DMS53 treated with DMSO at 0.1 percent for 48 hours (cell line): ENCODE data around the gene MAP2K3.
A peak's percentile ranks its signal among the peaks of the same experiment; 100 is the strongest.

ENCODE experiments used
- DNase-seq: peaks from one replicate; lab custom pipeline; 2025; ENCODE audit not compliant: unreplicated experiment; lab: John Stamatoyannopoulos, UW

Gene MAP2K3

DNA sequence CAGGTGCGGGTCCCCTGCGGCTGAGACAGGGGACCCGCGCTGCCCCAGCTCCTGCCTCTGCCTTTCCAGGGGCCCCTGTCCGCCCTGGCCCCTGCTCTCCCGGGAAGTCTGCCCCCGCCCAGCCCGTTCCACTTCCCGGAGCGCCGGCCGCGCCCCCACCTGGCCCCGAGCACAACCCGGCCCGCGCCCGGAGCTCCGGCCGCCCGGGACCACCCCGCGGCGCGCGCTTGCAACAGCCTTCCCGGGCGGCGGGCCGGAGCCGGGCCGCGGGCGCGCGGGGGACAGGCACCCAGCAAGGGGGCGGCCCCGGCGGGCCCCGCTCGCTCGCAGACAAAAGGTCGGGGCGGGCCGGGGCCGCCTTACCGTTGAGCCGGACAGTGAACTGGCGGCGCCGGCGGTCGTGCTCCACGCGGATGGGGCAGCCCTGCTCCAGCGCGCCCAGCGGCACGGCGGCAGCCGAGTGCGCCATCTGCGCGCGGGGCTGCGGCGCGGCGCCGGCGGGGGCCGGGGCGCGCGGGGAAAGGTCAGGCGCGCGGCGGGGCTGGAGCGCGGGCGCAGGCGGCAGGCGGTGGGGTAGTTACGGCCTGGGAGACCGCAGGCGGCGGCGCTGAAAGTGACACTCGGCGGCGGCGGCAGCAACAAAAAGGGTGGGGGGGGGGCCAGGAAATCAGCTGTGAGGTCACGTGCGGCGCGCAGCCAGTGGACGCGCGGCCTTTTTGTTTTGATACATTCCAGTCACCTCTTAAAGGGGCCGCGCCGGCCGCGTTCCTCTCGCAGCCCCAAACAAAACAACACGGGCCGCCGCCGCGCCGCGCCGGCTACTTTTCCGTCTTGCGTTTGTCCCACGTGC lies 31.5 kb upstream of the MAP2K3 start, which contains the start of gene NATD1:
Gene NATD1 (minus strand): TSS at position 615 of the 850 bp plus-strand sequence. CDS start 146 bp downstream, at position 469.
- DNase-seq: peak; percentile 52

DNA sequence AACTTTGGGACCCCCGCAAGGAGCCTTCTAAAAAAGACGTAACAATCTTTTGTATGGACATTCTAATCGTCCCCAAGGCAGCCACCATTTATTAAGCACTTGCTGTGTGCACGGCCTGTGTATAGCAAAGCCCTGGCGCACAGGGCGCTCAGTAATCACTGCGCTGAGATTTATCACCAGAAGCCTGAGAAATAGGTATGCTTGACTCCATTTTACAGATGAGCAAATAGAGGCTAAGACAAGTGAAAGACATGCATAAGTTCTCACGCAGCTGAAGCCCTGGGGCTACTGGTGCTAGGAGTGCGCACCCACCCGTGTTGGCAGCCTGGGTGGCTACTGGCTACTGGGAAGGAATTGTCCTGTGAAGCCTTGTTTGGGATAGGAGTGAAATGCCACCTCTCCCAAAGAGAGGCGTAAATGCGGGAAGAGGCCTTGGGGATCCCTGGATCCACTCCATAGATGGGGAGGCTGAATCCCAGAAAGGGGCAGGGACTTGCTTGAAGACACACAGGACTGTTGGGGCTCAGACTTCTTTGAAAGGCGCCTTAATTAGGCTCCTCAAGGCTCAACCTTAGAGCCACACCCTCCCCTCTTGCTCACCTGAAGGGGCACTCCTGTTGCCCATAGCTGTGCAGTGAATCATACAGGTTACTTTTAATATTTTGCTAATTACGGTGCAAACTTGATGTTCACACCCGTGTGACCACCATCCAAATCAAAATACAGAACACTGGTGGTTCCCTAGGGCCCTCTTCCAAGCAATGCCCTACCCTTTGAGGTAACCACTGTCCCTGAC lies 30.7 kb upstream of the MAP2K3 start:
- DNase-seq: no peak

DNA sequence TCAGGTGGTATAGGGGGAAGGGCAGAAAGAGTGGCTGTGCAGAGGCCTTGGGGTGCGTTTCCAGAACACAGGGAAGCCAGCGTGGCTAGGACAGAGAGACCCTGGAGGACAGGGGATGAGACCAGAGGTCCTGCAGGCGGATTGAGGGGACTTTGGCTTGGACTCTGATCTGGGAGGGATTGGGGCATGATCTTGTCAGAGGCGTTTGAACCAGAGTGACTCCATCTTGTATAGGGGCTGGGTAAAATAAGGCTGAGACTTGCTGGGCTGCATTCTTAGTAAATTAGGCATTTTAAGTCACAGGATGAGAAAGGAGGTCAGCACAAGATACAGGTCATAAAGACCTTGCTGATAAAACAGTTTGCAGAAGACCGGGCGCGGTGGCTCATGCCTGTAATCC lies 25.9 kb upstream of the MAP2K3 start:
- DNase-seq: no peak

DNA sequence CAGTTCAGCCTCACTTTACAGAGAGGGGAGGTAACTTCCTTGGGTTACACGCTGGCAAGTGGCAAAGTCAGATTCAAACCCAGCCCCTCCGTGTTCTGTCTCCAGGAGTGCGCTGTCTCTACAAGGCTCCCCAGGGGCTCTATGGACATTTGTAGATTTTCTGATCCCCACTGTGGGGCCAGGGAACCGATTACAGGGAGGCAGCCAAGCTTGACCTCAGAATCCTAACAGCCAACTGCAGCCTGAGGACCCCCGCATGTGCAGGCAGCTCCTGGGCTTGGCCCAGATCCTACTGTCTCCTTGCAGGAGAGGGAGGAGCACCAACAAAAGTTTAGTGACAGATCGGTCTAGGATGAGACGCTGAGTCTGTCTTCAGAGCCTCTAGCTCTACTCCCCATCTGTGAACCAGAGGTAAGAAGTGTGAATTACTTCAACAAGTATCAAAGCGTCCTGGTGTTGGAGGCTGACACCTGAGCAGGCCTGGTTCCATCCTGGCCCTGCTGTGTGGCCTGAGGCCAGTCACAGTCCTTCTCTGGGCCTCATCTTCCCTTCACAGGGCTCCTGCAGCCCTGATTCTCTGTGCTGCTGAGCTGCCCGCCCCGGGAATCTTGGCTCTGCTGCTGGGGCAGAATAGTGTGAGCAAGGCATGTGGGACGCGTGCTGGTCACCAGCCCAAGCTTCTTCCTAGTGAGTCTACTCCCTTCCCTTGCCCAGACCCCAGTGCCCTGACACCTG lies 22.1 kb upstream of the MAP2K3 start:
- no peak for DNase-seq

GRCh38 chr17:21263376-21263775 lies 21.1 kb upstream of the MAP2K3 start:
- DNase-seq: no peak

DNA sequence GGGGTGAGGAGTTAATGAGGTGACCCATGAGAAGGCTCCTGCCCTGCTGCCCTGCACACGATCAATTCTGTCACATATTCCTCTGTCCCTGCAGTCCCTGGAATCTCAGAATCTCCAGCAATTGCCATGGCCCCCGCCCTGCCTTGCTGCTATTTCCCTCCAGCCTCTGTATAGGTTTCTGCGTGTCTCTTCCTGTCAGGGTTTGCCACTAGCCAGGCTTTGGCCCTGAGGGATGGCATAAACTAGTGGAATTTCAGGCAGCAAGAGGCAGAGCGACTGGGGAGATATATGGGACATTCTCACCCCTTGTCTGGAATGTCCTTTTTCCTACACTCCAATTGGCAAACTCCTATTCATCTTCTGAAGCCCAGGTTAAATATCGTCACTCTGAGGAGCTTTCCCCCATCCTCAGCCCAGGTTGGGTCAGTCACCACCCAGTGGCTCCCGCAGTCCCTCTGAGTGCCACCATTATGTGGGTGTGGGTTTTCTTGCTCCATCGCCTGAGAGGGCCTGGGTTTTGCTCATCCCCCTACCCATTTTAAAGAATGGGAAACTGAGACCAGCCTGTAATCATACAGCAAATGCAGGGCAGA lies 15.8 kb upstream of the MAP2K3 start:
- DNase-seq: no peak

- DNase-seq: no peak
Observed at GRCh38 chr17:21269394-21269793, 15.1 kb upstream of the MAP2K3 start.

- no peak for DNase-seq
Observed at GRCh38 chr17:21271454-21272183, 12.9 kb upstream of the MAP2K3 start.

GRCh38 chr17:21272250-21272649 lies 12.3 kb upstream of the MAP2K3 start:
- DNase-seq: no peak

- no peak for DNase-seq
Observed at GRCh38 chr17:21272881-21273792, 11.4 kb upstream of the MAP2K3 start.

DNA sequence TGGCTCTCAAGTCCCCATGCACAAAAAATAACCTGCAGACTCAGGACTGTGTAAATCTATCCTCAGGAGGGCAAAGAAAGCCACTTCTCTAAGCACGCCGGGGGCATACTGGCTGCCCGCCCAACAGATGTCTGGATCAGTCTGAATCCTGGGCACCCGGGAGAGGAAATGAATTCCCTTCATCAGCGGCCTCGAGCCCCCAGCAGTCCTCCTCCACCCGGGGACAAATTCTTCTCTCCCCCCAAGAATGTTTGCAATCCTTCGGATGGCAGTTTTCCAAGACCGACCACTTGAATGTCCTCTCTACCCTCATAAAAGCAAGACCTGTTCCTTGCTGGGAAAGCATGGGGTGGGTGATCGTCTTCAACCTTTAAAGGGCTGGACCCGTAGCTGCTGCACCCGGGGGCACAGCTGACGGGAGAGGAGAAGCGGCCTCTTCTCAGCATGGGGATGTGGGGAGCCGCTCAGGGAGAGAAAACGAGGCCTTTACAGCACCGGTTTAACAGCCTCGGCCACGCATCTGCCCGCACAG lies 9.4 kb upstream of the MAP2K3 start:
- DNase-seq: no peak

DNA sequence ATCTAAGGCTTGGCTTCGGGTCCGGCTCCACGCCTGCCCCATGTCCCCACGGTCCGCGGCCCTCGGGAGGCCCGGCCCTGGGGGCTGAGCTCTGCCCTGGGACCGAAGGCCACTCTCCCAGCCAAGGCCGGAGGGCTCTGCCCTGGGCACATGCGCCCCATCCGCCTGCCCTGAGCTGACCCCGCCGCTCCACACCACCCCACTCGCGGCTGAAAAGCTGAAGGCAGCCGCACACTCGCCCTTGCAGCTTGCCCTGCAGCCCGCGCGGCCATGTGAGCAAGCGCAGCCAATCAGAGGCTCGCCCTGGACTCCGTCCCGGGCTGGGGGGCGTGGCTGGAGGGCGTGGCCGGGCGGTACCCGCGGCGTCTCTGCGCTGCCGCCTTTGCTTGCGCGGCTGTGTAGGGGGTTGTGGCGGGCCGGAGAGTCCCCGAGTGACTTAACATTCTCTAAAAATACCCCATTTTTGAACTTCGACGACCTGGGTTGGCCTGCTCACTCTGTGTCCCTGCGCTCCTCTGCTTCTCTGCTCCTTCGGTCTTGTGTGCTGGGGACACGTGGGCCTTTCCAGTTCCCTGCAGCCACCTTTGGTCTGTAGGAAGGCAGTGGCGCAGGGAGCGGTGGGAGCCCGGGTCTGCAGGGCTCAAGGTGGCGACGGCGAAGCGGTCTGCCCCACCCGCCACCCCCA lies 8.8 kb upstream of the MAP2K3 start:
- DNase-seq: peak; percentile 52

GRCh38 chr17:21276264-21276588 lies 8.3 kb upstream of the MAP2K3 start:
- no peak for DNase-seq

- DNase-seq: no peak
Observed at GRCh38 chr17:21277332-21277731, 7.2 kb upstream of the MAP2K3 start.

GRCh38 chr17:21278450-21279197 lies 5.9 kb upstream of the MAP2K3 start:
- no peak for DNase-seq

DNA sequence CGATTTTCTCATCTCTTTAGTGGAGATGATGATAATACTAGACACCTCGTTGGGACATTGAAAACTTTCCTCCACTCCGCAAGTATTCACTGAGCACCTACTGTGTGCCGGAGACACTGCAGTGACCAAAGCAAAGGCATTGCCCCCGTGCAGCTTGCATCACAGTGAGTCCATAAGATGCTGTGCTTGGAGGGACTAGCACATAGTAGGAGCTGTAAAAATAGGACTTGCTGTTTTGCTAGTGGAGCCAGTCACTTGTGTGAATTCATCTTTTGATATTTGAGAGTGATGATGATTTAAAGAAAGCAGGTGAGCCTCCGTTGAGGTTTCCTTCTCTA lies 5.3 kb upstream of the MAP2K3 start:
- no peak for DNase-seq

- no peak for DNase-seq
Observed at GRCh38 chr17:21279582-21279981, 4.9 kb upstream of the MAP2K3 start.

DNA sequence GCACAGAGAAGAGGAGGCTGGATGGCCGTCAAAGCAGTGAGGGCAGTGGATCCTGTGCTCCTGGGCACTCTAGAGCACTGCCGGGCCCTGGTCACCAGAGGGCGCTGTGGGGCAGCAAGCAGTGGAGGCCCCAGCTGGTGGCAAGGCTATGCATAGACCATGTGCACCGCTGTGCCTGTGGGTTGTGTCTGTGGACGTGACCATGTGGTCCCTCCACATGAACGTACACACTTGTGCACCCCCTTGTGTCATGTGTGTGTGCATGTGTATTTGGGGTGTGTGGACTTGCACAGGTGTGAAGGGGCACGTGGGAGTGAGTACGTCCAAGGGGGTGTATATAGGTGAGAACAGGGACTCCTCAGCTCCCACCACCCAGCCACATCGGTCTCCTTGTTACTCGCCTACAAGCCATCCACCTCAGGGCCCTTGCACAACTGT lies 4.4 kb upstream of the MAP2K3 start:
- DNase-seq: peak; percentile 54
